CD4-positive, alpha-beta T cell (primary cell): ENCODE measurements around the gene BCCIP. TPM values are rescaled to one million over a fixed set of nuclear protein-coding genes. Genes with fewer than 3 reads are reported as not detected.

Experiments
- ATAC-seq: fragments of 200-7000 bp; cut with Tn5 transposase; one replicate; pipeline ENCODE4 v1.10.0; 2022; ENCODE audit warnings: mild to moderate bottlenecking; ENCODE audit not compliant: poor library complexity
- CTCF ChIA-PET: fragments of 350-600 bp; sonication (Branson Sonifier 250); formaldehyde crosslinking; loops from one replicate; lab custom pipeline; 2021; ENCODE audit warnings: antibody characterized with exemption, inconsistent platforms; lab: Charles Lee
- POLR2A ChIA-PET: fragments of 350-600 bp; sonication (Branson Sonifier 250); formaldehyde crosslinking; loops from one replicate; lab custom pipeline; 2021; ENCODE audit warnings: antibody characterized with exemption, inconsistent platforms; lab: Charles Lee
- DNase-seq, 14 experiments: peaks; one replicate each; pipeline ENCODE4 v3.0.0-alpha.2; 2013 to 2020; ENCODE audit warnings: mixed read lengths in 2 of 14
- H3K27ac ChIP-seq, 2 donors: one replicate each; pipeline versions ENCODE4 v1.5.1 to v1.7.0; 2013; ENCODE audit warnings: low read length in 2 of 2, low read depth in 1 of 2, mild to moderate bottlenecking in 1 of 2
- H3K27me3 ChIP-seq, 2 experiments: 1 replicate in 1 of 2; 2 replicates in 1 of 2; pipeline versions ENCODE4 v1.6.1 to v1.7.0; 2013; ENCODE audit warnings: low read length in 2 of 2, control low read depth in 1 of 2, mild to moderate bottlenecking in 1 of 2, moderate library complexity in 1 of 2; ENCODE audit not compliant: insufficient read depth in 2 of 2, control insufficient read depth in 1 of 2
- H3K36me3 ChIP-seq: one replicate; pipeline ENCODE4 v1.6.1; 2013; ENCODE audit warnings: low read length, control low read depth; ENCODE audit not compliant: insufficient read depth
- H3K4me1 ChIP-seq: one replicate; pipeline ENCODE4 v1.6.1; 2013; ENCODE audit warnings: low read length, control low read depth; ENCODE audit not compliant: insufficient read depth
- H3K4me3 ChIP-seq: one replicate; pipeline ENCODE4 v1.5.1; 2013; ENCODE audit warnings: mild to moderate bottlenecking, low read length, moderate library complexity
- H3K9me3 ChIP-seq, 2 experiments: 1 replicate in 1 of 2; 2 replicates in 1 of 2; pipeline versions ENCODE4 v1.6.1 to v1.7.0; 2013; ENCODE audit warnings: low read length in 2 of 2, mild to moderate bottlenecking in 2 of 2, control low read depth in 1 of 2, moderate library complexity in 1 of 2; ENCODE audit not compliant: control insufficient read depth in 1 of 2, insufficient read depth in 1 of 2
- H3K27ac Mint-ChIP-seq: one replicate; pipeline ENCODE4 v1.8.0; 2020; ENCODE audit warnings: mixed read lengths
- H3K27me3 Mint-ChIP-seq: one replicate; pipeline ENCODE4 v1.8.0; 2021; ENCODE audit warnings: mixed read lengths
- H3K36me3 Mint-ChIP-seq: one replicate; pipeline ENCODE4 v1.8.0; 2021; ENCODE audit warnings: low read depth, mixed read lengths
- H3K4me1 Mint-ChIP-seq: one replicate; pipeline ENCODE4 v1.8.0; 2021; ENCODE audit warnings: low read depth, mixed read lengths
- H3K4me3 Mint-ChIP-seq: one replicate; pipeline ENCODE4 v1.8.0; 2020; ENCODE audit warnings: mild to moderate bottlenecking, mixed read lengths
- H3K9me3 Mint-ChIP-seq: one replicate; pipeline ENCODE4 v1.8.0; 2020; ENCODE audit warnings: mixed read lengths
- CTCF ChIP-seq: fragments of 200-600 bp; IDR thresholded peaks from one replicate; pipeline ENCODE4 v1.8.0; 2022; ENCODE audit warnings: antibody characterized with exemption, mild to moderate bottlenecking
- intact Hi-C, 2 experiments: fragments of 100-400 bp; cut with DNase I in 1 of 2; cut with micrococcal nuclease in 1 of 2; formaldehyde crosslinking; loops; one replicate each; pipeline versions ENCODE4 v1.15.1 to v1.9.0; 2023 to 2025; cut with DNase I, micrococcal nuclease
- total RNA-seq, 174 experiments: library from RNA in 2 of 174; stranded (reverse) in 2 of 174; gene quantifications; one replicate each; pipeline ENCODE4 v1.2.3 and lab custom pipeline; 2021 to 2026

The BCCIP gene
- total RNA-seq, 2 experiments from 2014 or later, result 31.2 to 32.7 TPM

GRCh38 chr10:125808047-125808446, 15.3 kb upstream of the BCCIP start:
- no peak for ATAC-seq
- no peak for DNase-seq
- no peaks in the 10 kb centered on the region for H3K9me3 Mint-ChIP-seq
- H3K9me3 ChIP-seq, result no peaks in the 10 kb centered on the region
- H3K27ac ChIP-seq, result no peak overlapping the region
- no peaks in the 10 kb centered on the region for H3K4me1 Mint-ChIP-seq
- H3K27ac Mint-ChIP-seq, result no peak overlapping the region
- ChIA-PET CTCF (no interaction called here), POLR2A (interaction anchor here (1.3 kb wide), 1 partner anchor 15 kb away, joined by 9 read pairs; the partner anchor contains the start of genes BCCIP and UROS)
- H3K36me3 Mint-ChIP-seq, result peaks cover 79% of the 10 kb centered on the region
- H3K27me3 ChIP-seq, result no peaks in the 10 kb centered on the region
- H3K27me3 Mint-ChIP-seq, result no peaks in the 10 kb centered on the region
- intact Hi-C loops, result no loop called here
- no peak overlapping the region for H3K4me3 ChIP-seq
- H3K4me1 ChIP-seq, result no peaks in the 10 kb centered on the region
- no peak overlapping the region for H3K4me3 Mint-ChIP-seq
- H3K36me3 ChIP-seq, result peaks cover 46% of the 10 kb centered on the region
- TF ChIP-seq CTCF, result no peak

- ChIA-PET POLR2A (no interaction called here), CTCF (no interaction called here)
- Mint-ChIP-seq H3K27ac (no peak overlapping the region), H3K36me3 (peaks cover 84% of the 10 kb centered on the region), H3K4me3 (no peak overlapping the region), H3K9me3 (no peaks in the 10 kb centered on the region), H3K27me3 (no peaks in the 10 kb centered on the region), H3K4me1 (no peaks in the 10 kb centered on the region)
- DNase-seq (no peak), ATAC-seq (no peak)
- H3K4me3 ChIP-seq, result no peak overlapping the region
- no peak overlapping the region for H3K27ac ChIP-seq
- intact Hi-C loops, result no loop called here
- peaks cover 52% of the 10 kb centered on the region for H3K36me3 ChIP-seq
- no peaks in the 10 kb centered on the region for H3K27me3 ChIP-seq
- no peak for TF ChIP-seq CTCF
- no peaks in the 10 kb centered on the region for H3K9me3 ChIP-seq
- H3K4me1 ChIP-seq, result no peaks in the 10 kb centered on the region
Measured at GRCh38 chr10:125811251-125811650, 12.1 kb upstream of the BCCIP start.

GRCh38 chr10:125812128-125812750, 11.1 kb upstream of the BCCIP start:
- Histone ChIP-seq H3K27me3 (no peaks in the 10 kb centered on the region), H3K36me3 (peaks cover 43% of the 10 kb centered on the region), H3K4me1 (no peaks in the 10 kb centered on the region), H3K27ac (no peak overlapping the region), H3K4me3 (no peak overlapping the region), H3K9me3 (no peaks in the 10 kb centered on the region)
- Mint-ChIP-seq H3K27ac (no peak overlapping the region), H3K9me3 (no peaks in the 10 kb centered on the region), H3K27me3 (no peaks in the 10 kb centered on the region), H3K4me1 (peaks cover under 1% of the 10 kb centered on the region), H3K36me3 (peaks cover 76% of the 10 kb centered on the region), H3K4me3 (no peak overlapping the region)
- no peak for ATAC-seq
- no peak for TF ChIP-seq CTCF
- POLR2A ChIA-PET, result no interaction called here
- CTCF ChIA-PET, result no interaction called here
- intact Hi-C loops, result no loop called here
- DNase-seq, result no peak
